GM18508 (cell line): ENCODE measurements around the gene MFRP.

ENCODE experiments used
- ATAC-seq: cut with Tn5 transposase; IDR thresholded peaks from one replicate; pipeline ENCODE4 v1.9.1; 2021; ENCODE audit warnings: moderate number of reproducible peaks; ENCODE audit not compliant: insufficient read depth, unreplicated experiment

MFRP gene

GRCh38 chr11:119299416-119299815, 47.1 kb downstream of the MFRP start:
- no peak for ATAC-seq

- no peak for ATAC-seq
Measured at GRCh38 chr11:119298726-119299125, 47.8 kb downstream of the MFRP start.

GRCh38 chr11:119297938-119298337, 48.6 kb downstream of the MFRP start:
- ATAC-seq = no peak

- no peak for ATAC-seq
Measured at GRCh38 chr11:119295178-119295577, 51.3 kb downstream of the MFRP start.

DNA sequence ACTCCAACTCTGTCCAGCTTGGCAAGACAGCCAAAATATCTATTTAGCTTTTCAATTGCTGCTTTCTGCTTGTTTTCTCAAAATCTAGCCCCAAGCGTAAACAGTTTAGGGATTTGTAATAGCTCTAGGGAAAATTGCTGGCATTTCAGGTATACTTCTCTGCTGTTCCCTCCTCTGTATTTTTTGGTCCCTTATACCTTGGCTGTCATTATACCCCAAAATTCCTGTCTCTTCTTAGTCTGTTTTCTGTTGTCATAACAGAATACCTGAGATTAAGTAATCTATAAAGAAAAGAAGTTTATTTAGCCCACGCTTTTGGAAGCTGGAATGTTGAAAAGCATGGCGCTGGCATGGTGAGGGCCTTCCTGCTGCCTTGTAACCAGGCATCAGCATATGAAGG, 53.0 kb downstream of the MFRP start:
- ATAC-seq = no peak

- no peak for ATAC-seq
Measured at GRCh38 chr11:119290894-119291497, 55.5 kb downstream of the MFRP start.
